OCI-LY7 (cell line): ENCODE results near the gene PKHD1. TPM values are rescaled to one million over a fixed set of nuclear protein-coding genes. Genes with fewer than 3 reads are reported as not detected.

Experiments used
- BruUV-seq: library from RNA; stranded (reverse); fragments of 400-500 nt; replicated peaks from 2 replicates; lab custom pipeline; 2021; lab: Mats Ljungman, UMichigan
- CTCF ChIA-PET: fragments of 300-600 bp; sonication (Branson Sonifier 250); formaldehyde crosslinking; loops from one replicate; lab custom pipeline; 2022; ENCODE audit warnings: antibody characterized with exemption; ENCODE audit not compliant: unreplicated experiment; lab: Charles Lee
- POLR2A ChIA-PET: fragments of 300-600 bp; sonication (Branson Sonifier 250); formaldehyde crosslinking; loops from one replicate; lab custom pipeline; 2022; ENCODE audit warnings: antibody characterized with exemption; lab: Charles Lee
- DNase-seq: peaks from one replicate; pipeline ENCODE4 v3.0.0-alpha.2; 2015; ENCODE audit warnings: low spot score
- H2AFZ ChIP-seq: fragments of 200-600 bp; sonication (generic), shearing (Covaris generic); 2 replicates; pipeline ENCODE4 v1.6.1; 2014; ENCODE audit warnings: mild to moderate bottlenecking, antibody characterized with exemption, low read length, moderate library complexity
- H3K27ac ChIP-seq: fragments of 200-600 bp; sonication (generic); 2 replicates; pipeline ENCODE4 v1.5.1; 2014; ENCODE audit warnings: mixed run types, low read depth, mild to moderate bottlenecking, moderate library complexity, low read length, inconsistent platforms; ENCODE audit not compliant: poor library complexity, severe bottlenecking
- H3K36me3 ChIP-seq: fragments of 200-600 bp; sonication (generic); 2 replicates; pipeline ENCODE4 v1.6.1; 2014; ENCODE audit warnings: mild to moderate bottlenecking, antibody characterized with exemption, low read length, moderate library complexity, mixed read lengths; ENCODE audit not compliant: insufficient read depth
- H3K4me1 ChIP-seq: fragments of 200-600 bp; sonication (generic); 2 replicates; pipeline ENCODE4 v1.5.1; 2014; ENCODE audit warnings: mild to moderate bottlenecking, low read length; ENCODE audit not compliant: insufficient read depth, poor library complexity, severe bottlenecking
- H3K4me2 ChIP-seq: fragments of 200-600 bp; sonication (generic); 2 replicates; pipeline ENCODE4 v1.6.1; 2014; ENCODE audit warnings: mild to moderate bottlenecking, low read length
- H3K4me3 ChIP-seq: fragments of 200-600 bp; sonication (generic); 2 replicates; pipeline ENCODE4 v1.5.1; 2014; ENCODE audit warnings: mild to moderate bottlenecking, low read depth, low read length; ENCODE audit not compliant: poor library complexity, severe bottlenecking
- H3K79me2 ChIP-seq: fragments of 200-600 bp; sonication (generic); 2 replicates; pipeline ENCODE4 v1.6.1; 2016; ENCODE audit warnings: low read depth, mild to moderate bottlenecking, low read length, moderate library complexity, mixed read lengths; ENCODE audit not compliant: insufficient read depth
- H3K9me2 ChIP-seq: fragments of 200-600 bp; sonication (generic); 2 replicates; pipeline ENCODE4 v1.6.1; 2016; ENCODE audit warnings: mild to moderate bottlenecking, low read length, mixed read lengths; ENCODE audit not compliant: insufficient read depth
- H3K9me3 ChIP-seq: fragments of 200-600 bp; sonication (generic); 2 replicates; pipeline ENCODE4 v1.6.1; 2014; ENCODE audit warnings: mild to moderate bottlenecking, mixed run types, low read length, mixed read lengths
- H4K20me1 ChIP-seq: fragments of 200-600 bp; sonication (generic); 2 replicates; pipeline ENCODE4 v1.6.1; 2014; ENCODE audit warnings: mild to moderate bottlenecking, antibody characterized with exemption, low read length, moderate library complexity, mixed read lengths; ENCODE audit not compliant: insufficient read depth
- CTCF ChIP-seq: fragments of 200-600 bp; sonication (generic); conservative IDR thresholded peaks from 2 replicates; pipeline ENCODE4 v1.5.1; 2014; ENCODE audit warnings: mild to moderate bottlenecking, antibody characterized with exemption, low read length, moderate library complexity, mixed read lengths
- EZH2phosphoT487 ChIP-seq: fragments of 200-600 bp; sonication (generic); IDR thresholded peaks from 2 replicates; pipeline ENCODE4 v1.6.1; 2018; ENCODE audit warnings: low read depth, borderline replicate concordance, mild to moderate bottlenecking, mixed run types, antibody characterized with exemption, low read length, moderate library complexity, mixed read lengths
- intact Hi-C: fragments of 100-400 bp; cut with micrococcal nuclease; formaldehyde crosslinking; loops from one replicate; pipeline ENCODE4 v1.10.0; 2022; ENCODE audit not compliant: unreplicated experiment
- total RNA-seq, 2 experiments: library from RNA; depleted of rRNA in 1 of 2; stranded (reverse); fragments of >200 nt in 1 of 2; shearing (Covaris generic) in 1 of 2; gene quantifications; 2 replicates each; pipeline ENCODE4 v1.2.3, GENCODE V29; 2014 to 2022

Gene PKHD1
- total RNA-seq, 2 experiments from 2014 or later, result not detected

- DNase-seq, result peak; percentile 60
- Histone ChIP-seq H3K36me3 (no peaks in the 10 kb centered on the region), H2AFZ (no peak overlapping the region), H3K4me3 (no peak overlapping the region), H3K9me2 (no peaks in the 10 kb centered on the region), H3K4me2 (no peak overlapping the region), H3K9me3 (no peaks in the 10 kb centered on the region), H3K79me2 (no peaks in the 10 kb centered on the region), H4K20me1 (no peaks in the 10 kb centered on the region), H3K4me1 (no peaks in the 10 kb centered on the region), H3K27ac (no peak overlapping the region)
- CTCF ChIA-PET, result interaction anchor here (1.1 kb wide), 1 partner anchor 11 kb away, joined by 4 read pairs; no protein-coding TSS in a partner anchor
- BruUV-seq, result no TSS peak
- POLR2A ChIA-PET, result interaction anchor here (0.6 to 1.1 kb wide), 3 partner anchors 12 to 1452 kb away, joined by 3 to 6 read pairs (median 6); no protein-coding TSS in a partner anchor
- TF ChIP-seq EZH2phosphoT487 (no peak), CTCF (peak; percentile 93)
- intact Hi-C loops, result no loop called here
Observed at GRCh38 chr6:52049252-52050050, 38.0 kb downstream of the PKHD1 start.

GRCh38 chr6:52046456-52046855 is 41.0 kb downstream of the PKHD1 start:
- H3K79me2 ChIP-seq, result no peaks in the 10 kb centered on the region
- H3K36me3 ChIP-seq, result no peaks in the 10 kb centered on the region
- H3K4me1 ChIP-seq, result no peaks in the 10 kb centered on the region
- no peak for DNase-seq
- intact Hi-C loops, result no loop called here
- TF ChIP-seq EZH2phosphoT487, result no peak
- no peak for TF ChIP-seq CTCF
- no peak overlapping the region for H3K4me2 ChIP-seq
- H3K9me3 ChIP-seq, result no peaks in the 10 kb centered on the region
- H3K4me3 ChIP-seq, result no peak overlapping the region
- POLR2A ChIA-PET, result interaction anchor here (0.9 kb wide), 1 partner anchor 17 kb away, joined by 3 read pairs; no protein-coding TSS in a partner anchor
- no peaks in the 10 kb centered on the region for H4K20me1 ChIP-seq
- H2AFZ ChIP-seq, result no peak overlapping the region
- H3K27ac ChIP-seq, result no peak overlapping the region
- H3K9me2 ChIP-seq, result no peaks in the 10 kb centered on the region
- no TSS peak for BruUV-seq
- CTCF ChIA-PET, result no interaction called here

GRCh38 chr6:52045481-52045880 is 41.9 kb downstream of the PKHD1 start:
- BruUV-seq, result no TSS peak
- Histone ChIP-seq H3K27ac (no peak overlapping the region), H3K9me2 (no peaks in the 10 kb centered on the region), H3K4me1 (no peaks in the 10 kb centered on the region), H3K4me2 (no peak overlapping the region), H4K20me1 (no peaks in the 10 kb centered on the region), H3K79me2 (no peaks in the 10 kb centered on the region), H3K4me3 (no peak overlapping the region), H3K9me3 (no peaks in the 10 kb centered on the region), H3K36me3 (no peaks in the 10 kb centered on the region), H2AFZ (no peak overlapping the region)
- DNase-seq, result no peak
- intact Hi-C loops, result no loop called here
- CTCF ChIA-PET, result no interaction called here
- POLR2A ChIA-PET, result no interaction called here
- TF ChIP-seq CTCF (no peak), EZH2phosphoT487 (no peak)
